HEK293T (cell line): ENCODE data around the gene SMIM41.

ENCODE experiments used
- BHLHE40 ChIP-seq: fragments of 450-650 bp; IDR thresholded peaks from 2 replicates; pipeline ENCODE4 v1.6.1; 2016; ENCODE audit warnings: mild to moderate bottlenecking, moderate library complexity, borderline replicate concordance
- ELF4 ChIP-seq: fragments of 450-650 bp; IDR thresholded peaks from 2 replicates; pipeline ENCODE4 v1.6.1; 2017; ENCODE audit warnings: antibody characterized with exemption
- FOXA1 ChIP-seq: fragments of 450-650 bp; IDR thresholded peaks from 2 replicates; pipeline ENCODE4 v1.6.1; 2016; ENCODE audit warnings: mild to moderate bottlenecking
- FOXK2 ChIP-seq: fragments of 450-650 bp; IDR thresholded peaks from 2 replicates; pipeline ENCODE4 v1.6.1; 2016; ENCODE audit warnings: mild to moderate bottlenecking
- TARDBP ChIP-seq: fragments of 450-650 bp; IDR thresholded peaks from 2 replicates; pipeline ENCODE4 v1.6.1; 2016
- TF ChIP-seq, protein P1 (sequence below): fragments of 450-650 bp; IDR thresholded peaks from 2 replicates; pipeline ENCODE4 v1.6.1; 2016

DNA sequence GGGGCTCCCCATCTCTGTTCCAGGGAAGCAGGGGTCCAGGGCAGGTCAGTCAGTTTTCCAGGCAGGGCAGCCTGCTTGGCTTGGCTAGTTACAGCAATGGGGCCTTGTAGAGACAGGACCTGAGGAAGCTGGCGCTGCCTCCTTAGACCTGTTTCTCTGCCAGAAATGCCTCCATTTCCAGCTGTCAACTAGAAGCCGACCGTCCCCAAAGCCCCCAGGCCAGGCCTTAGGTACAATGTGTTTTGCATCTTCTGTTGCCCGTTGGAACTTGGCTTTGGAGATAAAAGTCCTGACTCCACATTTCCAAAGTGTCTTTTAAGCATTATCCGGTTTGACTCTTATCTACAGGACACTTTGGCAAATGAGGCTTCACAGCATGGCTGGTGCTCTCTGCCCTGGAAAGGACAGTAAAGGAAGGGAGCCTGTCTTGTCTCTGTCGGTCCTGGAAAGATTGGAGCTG is 69.7 kb downstream of the SMIM41 start:
- TF ChIP-seq TARDBP (no peak), BHLHE40 (no peak), FOXK2 (no peak), FOXA1 (no peak), ELF4 (no peak)
- TF ChIP-seq, protein P1, sequence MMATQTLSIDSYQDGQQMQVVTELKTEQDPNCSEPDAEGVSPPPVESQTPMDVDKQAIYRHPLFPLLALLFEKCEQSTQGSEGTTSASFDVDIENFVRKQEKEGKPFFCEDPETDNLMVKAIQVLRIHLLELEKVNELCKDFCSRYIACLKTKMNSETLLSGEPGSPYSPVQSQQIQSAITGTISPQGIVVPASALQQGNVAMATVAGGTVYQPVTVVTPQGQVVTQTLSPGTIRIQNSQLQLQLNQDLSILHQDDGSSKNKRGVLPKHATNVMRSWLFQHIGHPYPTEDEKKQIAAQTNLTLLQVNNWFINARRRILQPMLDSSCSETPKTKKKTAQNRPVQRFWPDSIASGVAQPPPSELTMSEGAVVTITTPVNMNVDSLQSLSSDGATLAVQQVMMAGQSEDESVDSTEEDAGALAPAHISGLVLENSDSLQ = no peak
